ENCODE data around the gene TRAPPC12. TPM values are rescaled to one million over a fixed set of nuclear protein-coding genes. Genes with fewer than 3 reads are reported as not detected.
"Not testable (repeated sequence)": the region's sequence is repeated elsewhere in the genome, so short reads cannot be mapped to it uniquely, and the experiment has no call there.

The TRAPPC12 gene
- total RNA-seq, 1 experiment from 2014 or later, result 86.2 TPM

GRCh38 chr2:3446381-3446780 lies 66.9 kb downstream of the TRAPPC12 start:
- BruUV-seq (replicated peaks), result no TSS peak
- Histone ChIP-seq H3K9me2 (replicated peaks; ENCODE audit: low read length) (no peaks in the 10 kb centered on the region), H3K9ac (ENCODE audit: low read length) (no peak overlapping the region), H3K9me3 (ENCODE audit: low read length) (no peaks in the 10 kb centered on the region), H4K20me1 (ENCODE audit: low read length) (no peaks in the 10 kb centered on the region), H3K4me2 (ENCODE audit: low read length) (no peak overlapping the region), H3F3A (ENCODE audit: low read length, unreplicated experiment) (no peaks in the 10 kb centered on the region), H3K27ac (ENCODE audit: low read length) (no peak overlapping the region), H3K4me3 (ENCODE audit: low read length) (no peak overlapping the region), H3K36me3 (ENCODE audit: low read depth, low read length) (peaks cover 44% of the 10 kb centered on the region), H2AFZ (ENCODE audit: low read length) (no peak overlapping the region), H3K4me1 (ENCODE audit: insufficient read depth, low read length) (no peaks in the 10 kb centered on the region), H3K79me2 (ENCODE audit: low read length) (no peaks in the 10 kb centered on the region), H3K27me3 (ENCODE audit: low read length) (no peaks in the 10 kb centered on the region)
- intact Hi-C loops (cut with micrococcal nuclease), result no loop called here
- POLR2A ChIA-PET (ENCODE audit: unreplicated experiment), result no interaction called here
- TF ChIP-seq CTCF (conservative IDR thresholded peaks at IDR 0.05; ENCODE audit: low read depth, low read length) (no peak), EZH2 (IDR thresholded peaks at IDR 0.05; ENCODE audit: low read length, unreplicated experiment) (no peak), EZH2phosphoT487 (IDR thresholded peaks at IDR 0.05; ENCODE audit: borderline replicate concordance, low read length) (no peak)
- CTCF ChIA-PET, result no interaction called here
- ATAC-seq, result no peak
- DNase-seq, result no peak

DNA sequence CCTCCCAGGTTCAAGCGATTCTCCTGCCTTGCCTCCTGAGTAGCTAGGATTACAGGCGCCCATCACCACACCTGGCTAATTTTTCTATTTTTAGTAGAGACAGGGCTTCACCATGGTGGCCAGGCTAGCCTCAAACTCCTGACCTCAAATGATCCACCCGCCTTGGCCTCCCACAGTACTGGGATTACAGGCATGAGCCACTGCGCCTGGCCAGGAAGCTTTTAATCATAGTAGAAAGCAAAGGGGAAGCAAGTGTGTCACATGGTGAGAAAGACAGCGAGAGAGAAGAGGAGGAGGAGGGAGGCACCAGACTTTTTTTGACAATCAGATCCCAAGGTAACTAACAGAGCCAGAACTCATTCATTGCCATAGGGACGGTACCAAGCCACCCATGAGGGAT lies 67.7 kb downstream of the TRAPPC12 start:
- intact Hi-C loops (cut with micrococcal nuclease); H3K79me2 ChIP-seq (ENCODE audit: low read length); H3K27ac ChIP-seq (ENCODE audit: low read length); H3K9me2 ChIP-seq (replicated peaks; ENCODE audit: low read length); H3K4me1 ChIP-seq (ENCODE audit: insufficient read depth, low read length); H3K4me3 ChIP-seq (ENCODE audit: low read length); H3K9ac ChIP-seq (ENCODE audit: low read length); H4K20me1 ChIP-seq (ENCODE audit: low read length); H3K9me3 ChIP-seq (ENCODE audit: low read length); H2AFZ ChIP-seq (ENCODE audit: low read length); H3F3A ChIP-seq (ENCODE audit: low read length, unreplicated experiment); BruUV-seq (replicated peaks); H3K27me3 ChIP-seq (ENCODE audit: low read length); CTCF ChIA-PET; DNase-seq; POLR2A ChIA-PET (ENCODE audit: unreplicated experiment); H3K4me2 ChIP-seq (ENCODE audit: low read length); ATAC-seq: not testable (repeated sequence)
- peaks cover 45% of the 10 kb centered on the region for H3K36me3 ChIP-seq (ENCODE audit: low read depth, low read length)

- ChIA-PET POLR2A (ENCODE audit: unreplicated experiment) (no interaction called here), CTCF (no interaction called here)
- Histone ChIP-seq H2AFZ (ENCODE audit: low read length) (no peak overlapping the region), H3F3A (ENCODE audit: low read length, unreplicated experiment) (no peaks in the 10 kb centered on the region), H3K36me3 (ENCODE audit: low read depth, low read length) (peaks cover 45% of the 10 kb centered on the region), H3K79me2 (ENCODE audit: low read length) (no peaks in the 10 kb centered on the region), H3K27ac (ENCODE audit: low read length) (no peak overlapping the region), H4K20me1 (ENCODE audit: low read length) (no peaks in the 10 kb centered on the region), H3K4me2 (ENCODE audit: low read length) (no peak overlapping the region), H3K4me1 (ENCODE audit: insufficient read depth, low read length) (no peaks in the 10 kb centered on the region), H3K27me3 (ENCODE audit: low read length) (no peaks in the 10 kb centered on the region), H3K9me2 (replicated peaks; ENCODE audit: low read length) (no peaks in the 10 kb centered on the region), H3K4me3 (ENCODE audit: low read length) (no peak overlapping the region), H3K9ac (ENCODE audit: low read length) (no peak overlapping the region), H3K9me3 (ENCODE audit: low read length) (no peaks in the 10 kb centered on the region)
- ATAC-seq (no peak), DNase-seq (no peak)
- intact Hi-C loops (cut with micrococcal nuclease), result no loop called here
- TF ChIP-seq EZH2phosphoT487 (IDR thresholded peaks at IDR 0.05; ENCODE audit: borderline replicate concordance, low read length) (no peak), EZH2 (IDR thresholded peaks at IDR 0.05; ENCODE audit: low read length, unreplicated experiment) (no peak), CTCF (conservative IDR thresholded peaks at IDR 0.05; ENCODE audit: low read depth, low read length) (no peak)
- BruUV-seq (replicated peaks), result no TSS peak
These were observed 68.4 kb downstream of the TRAPPC12 start for GRCh38 chr2:3447789-3448317.

DNA sequence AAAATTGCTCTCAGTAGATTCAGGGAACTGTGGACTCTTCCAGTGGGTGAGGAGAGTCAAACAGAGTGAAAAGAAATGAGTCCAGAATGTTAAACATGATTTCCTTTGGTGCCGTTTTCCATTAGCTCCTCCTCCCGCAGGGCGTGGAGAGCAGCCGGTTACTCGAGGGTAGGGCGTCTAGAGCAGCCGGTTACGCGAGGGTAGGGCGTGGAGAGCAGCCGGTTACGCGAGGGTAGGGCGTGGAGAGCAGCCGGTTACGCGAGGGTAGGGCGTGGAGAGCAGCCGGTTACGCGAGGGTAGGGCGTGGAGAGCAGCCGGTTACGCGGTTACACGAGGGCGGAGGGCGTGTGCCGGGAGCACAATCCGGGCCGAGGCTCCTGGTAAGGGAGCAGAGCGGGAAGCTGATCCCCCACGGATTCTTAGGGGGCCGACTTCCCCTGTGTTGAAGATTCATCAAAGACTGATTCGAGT lies 69.0 kb downstream of the TRAPPC12 start:
- H3K4me2 ChIP-seq (ENCODE audit: low read length); H3K9me3 ChIP-seq (ENCODE audit: low read length); H2AFZ ChIP-seq (ENCODE audit: low read length); POLR2A ChIA-PET (ENCODE audit: unreplicated experiment); ATAC-seq; H3K4me1 ChIP-seq (ENCODE audit: insufficient read depth, low read length); BruUV-seq (replicated peaks); H4K20me1 ChIP-seq (ENCODE audit: low read length); intact Hi-C loops (cut with micrococcal nuclease); H3K79me2 ChIP-seq (ENCODE audit: low read length); H3K27ac ChIP-seq (ENCODE audit: low read length); H3K9ac ChIP-seq (ENCODE audit: low read length); H3K9me2 ChIP-seq (replicated peaks; ENCODE audit: low read length); H3K27me3 ChIP-seq (ENCODE audit: low read length); H3F3A ChIP-seq (ENCODE audit: low read length, unreplicated experiment); DNase-seq; H3K4me3 ChIP-seq (ENCODE audit: low read length); CTCF ChIA-PET: not testable (repeated sequence)
- H3K36me3 ChIP-seq (ENCODE audit: low read depth, low read length), result peaks cover 44% of the 10 kb centered on the region

Measured in PC-3 (cell line).